T-helper 9 cell (primary cell): ENCODE results near the gene CYP4F3.
"Not testable (repeated sequence)": the region's sequence is repeated elsewhere in the genome, so short reads cannot be mapped to it uniquely, and the experiment has no call there.

ENCODE experiments used
- DNase-seq: peaks from one replicate; pipeline ENCODE4 v3.0.0-alpha.2; 2020

Gene CYP4F3

DNA sequence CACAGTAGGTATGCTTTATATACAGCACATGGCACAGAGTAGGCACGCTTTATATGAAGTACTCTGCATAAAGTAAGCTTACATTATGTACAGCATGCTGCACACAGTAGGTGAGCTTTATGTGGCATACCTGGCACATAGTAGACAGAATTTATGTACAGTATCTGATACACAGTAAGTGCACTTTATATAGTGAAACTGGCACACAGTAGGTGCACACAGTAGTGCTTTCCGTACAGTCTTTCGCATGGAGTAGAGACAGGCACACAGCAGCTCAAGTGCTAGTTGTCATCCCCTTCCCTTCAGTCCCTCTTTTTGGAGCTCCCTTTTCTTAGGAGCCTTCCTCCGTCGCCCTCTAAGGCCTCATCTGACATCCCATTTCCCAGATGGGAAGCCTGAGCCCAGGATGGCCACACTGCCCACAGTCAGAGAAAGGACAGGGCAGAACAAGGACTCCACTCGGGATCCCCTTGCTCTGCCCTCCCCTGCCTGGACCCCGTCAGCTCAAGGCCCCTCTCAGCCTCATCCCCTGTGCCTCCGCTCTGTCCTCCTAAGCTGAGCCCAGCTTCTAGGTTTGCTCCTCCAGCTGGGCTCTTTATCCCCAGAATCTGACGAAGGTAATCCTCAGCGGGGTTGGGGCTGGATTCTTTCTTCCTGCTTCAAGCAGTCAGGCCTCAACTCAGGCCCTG is 31.3 kb downstream of the CYP4F3 start:
- DNase-seq, result no peak

DNA sequence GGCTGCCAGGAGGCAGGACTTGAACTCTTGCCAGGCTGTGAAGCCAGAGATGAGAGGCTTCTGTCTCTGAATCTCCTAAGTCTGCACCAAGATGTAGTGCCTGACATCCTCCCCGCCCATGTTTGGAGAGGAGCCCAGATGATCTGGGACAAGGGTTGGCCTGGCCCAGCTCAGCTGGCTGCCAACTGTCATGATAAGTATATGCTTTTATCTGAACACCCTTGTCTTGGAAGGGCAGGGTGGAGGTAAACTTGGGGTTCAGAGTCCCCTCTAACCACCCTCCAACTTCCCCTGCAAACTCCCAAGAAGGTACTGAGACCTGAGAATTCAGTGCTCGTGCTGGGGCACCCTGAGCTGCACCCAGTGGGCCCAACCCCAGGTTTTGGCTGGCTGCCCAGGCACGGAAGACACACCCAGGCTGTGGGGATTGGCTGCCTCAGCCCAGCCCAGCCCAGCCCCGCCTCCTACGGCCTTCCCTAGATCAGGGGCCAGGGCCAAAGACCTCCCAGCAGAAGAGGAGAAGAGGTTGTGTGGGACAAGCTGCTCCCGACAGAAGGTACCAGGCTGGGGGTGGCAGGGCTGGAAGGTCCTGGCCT is 32.0 kb downstream of the CYP4F3 start, which contains the start of gene CYP4F12:
CYP4F12 (plus strand) TSS at position 508 of the 596 bp plus-strand sequence. CDS start 443 bp downstream, outside the sequence.
- no peak for DNase-seq

GRCh38 chr19:15673176-15673654 is 32.5 kb downstream of the CYP4F3 start:
- no peak for DNase-seq

- no peak for DNase-seq
These were observed 34.9 kb downstream of the CYP4F3 start for GRCh38 chr19:15675560-15675959.

- DNase-seq, result no peak
These were observed 38.4 kb downstream of the CYP4F3 start for GRCh38 chr19:15679089-15679488.

DNA sequence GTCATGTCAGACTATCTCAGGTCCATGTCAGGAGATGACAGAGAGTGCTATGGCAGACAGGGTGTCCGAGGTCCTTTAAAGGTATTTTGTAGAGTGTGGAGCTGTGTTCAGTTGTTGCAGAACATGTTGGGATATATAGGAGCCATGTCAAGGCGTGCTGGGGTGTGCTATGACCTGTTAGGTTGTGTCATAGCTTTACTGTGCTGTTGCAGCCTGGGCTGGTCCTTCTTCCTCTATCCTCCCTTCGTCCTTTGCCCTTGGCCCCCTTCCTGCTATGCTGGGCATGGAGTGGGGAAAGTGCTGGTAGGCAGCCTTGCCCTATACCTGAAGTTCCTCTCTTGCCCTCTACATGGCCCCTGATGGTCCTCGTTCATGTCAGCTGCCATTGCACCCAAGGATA is 39.2 kb downstream of the CYP4F3 start:
- DNase-seq, result not testable (repeated sequence)

GRCh38 chr19:15680478-15681322 is 40.0 kb downstream of the CYP4F3 start:
- DNase-seq, result no peak

GRCh38 chr19:15683411-15683810 is 42.7 kb downstream of the CYP4F3 start:
- DNase-seq, result no peak

DNA sequence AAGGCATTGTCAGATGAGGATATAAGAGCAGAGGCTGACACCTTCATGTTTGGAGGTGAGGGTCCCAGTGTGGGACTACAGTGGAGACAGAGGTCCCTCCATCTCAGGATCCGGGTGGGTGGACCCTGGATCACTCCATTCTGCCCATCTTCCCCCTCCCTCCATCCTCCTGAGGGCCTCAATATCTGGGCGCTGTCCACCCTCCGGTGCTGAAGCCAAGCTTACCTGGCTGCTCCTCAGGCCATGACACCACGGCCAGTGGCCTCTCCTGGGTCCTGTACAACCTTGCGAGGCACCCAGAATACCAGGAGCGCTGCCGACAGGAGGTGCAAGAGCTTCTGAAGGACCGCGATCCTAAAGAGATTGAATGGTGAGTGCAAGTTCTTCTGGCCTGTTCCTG is 44.1 kb downstream of the CYP4F3 start:
- no peak for DNase-seq

DNA sequence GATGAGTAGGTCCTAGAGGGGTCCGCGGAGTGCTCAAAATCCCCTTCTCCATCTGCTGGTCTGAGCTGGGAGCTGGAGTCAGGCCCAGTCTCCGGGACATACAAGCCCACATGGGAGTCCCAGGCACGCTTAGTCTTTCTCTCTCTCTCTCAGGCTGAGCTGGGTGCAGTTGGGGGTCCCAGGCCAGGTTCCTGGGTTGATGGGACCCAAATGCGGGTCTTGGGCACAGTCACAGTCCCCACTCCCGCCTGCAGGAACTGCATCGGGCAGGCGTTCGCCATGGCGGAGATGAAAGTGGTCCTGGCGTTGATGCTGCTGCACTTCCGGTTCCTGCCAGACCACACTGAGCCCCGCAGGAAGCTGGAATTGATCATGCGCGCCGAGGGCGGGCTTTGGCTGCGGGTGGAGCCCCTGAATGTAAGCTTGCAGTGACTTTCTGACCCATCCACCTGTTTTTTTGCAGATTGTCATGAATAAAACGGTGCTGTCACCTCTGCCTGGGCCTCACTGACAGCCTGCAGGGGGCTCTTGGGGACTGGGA is 56.0 kb downstream of the CYP4F3 start:
- DNase-seq, result no peak

DNA sequence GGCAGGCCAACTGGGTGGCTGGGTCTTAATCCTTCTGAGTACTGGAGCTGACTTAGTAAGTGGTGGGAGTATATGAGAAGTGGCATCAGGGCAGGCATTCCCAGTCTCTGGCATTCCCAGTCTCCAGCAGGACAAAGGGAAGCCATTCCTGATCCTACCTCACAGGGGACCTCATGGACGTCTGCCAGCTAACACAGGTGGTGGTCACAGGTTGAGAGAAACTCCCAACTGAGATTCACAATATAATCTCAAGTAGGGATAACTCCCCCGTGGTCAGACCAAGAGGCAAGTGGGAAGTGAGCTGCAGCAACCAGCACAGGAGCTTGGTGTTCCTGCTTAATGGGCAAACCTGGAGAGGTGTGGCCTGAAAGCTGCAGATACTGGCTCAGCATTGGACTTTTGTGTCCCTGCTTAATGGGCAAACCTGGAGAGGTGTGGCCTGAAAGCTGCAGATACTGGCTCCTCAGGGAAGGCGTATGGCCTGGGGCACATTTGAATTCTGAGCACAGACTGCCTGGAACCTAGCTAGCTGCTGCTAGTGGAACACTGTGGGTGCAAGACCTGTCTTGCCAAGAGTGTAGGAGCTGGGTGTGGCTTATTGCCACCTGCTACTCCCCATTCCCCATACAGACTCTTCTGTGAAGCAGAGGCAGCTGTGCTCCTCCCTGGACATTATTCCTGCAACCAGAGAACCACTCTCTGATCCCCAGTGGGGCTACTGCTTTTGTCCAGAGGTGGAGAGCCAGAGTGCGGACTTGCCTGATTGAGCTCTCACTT is 61.2 kb downstream of the CYP4F3 start:
- no peak for DNase-seq

GRCh38 chr19:15702534-15702930 is 61.8 kb downstream of the CYP4F3 start:
- DNase-seq, result no peak
